Measurements from ENCODE around the gene COL18A1. TPM values are rescaled to one million over a fixed set of nuclear protein-coding genes. Genes with fewer than 3 reads are reported as not detected.
A peak's percentile ranks its signal among the peaks of the same experiment; 100 is the strongest.
"Not testable (repeated sequence)": the region's sequence is repeated elsewhere in the genome, so short reads cannot be mapped to it uniquely, and the experiment has no call there.

The COL18A1 gene
- total RNA-seq, 1 donor from 2014 or later, result 302 TPM

GRCh38 chr21:45362748-45363145 lies 42.2 kb upstream of the COL18A1 start:
- H3K4me3 Mint-ChIP-seq, result no peak overlapping the region
- H3K9me3 Mint-ChIP-seq, result no peaks in the 10 kb centered on the region
- H3K36me3 Mint-ChIP-seq, result no peaks in the 10 kb centered on the region
- H3K4me1 Mint-ChIP-seq, result peaks cover 63% of the 10 kb centered on the region
- H3K27ac Mint-ChIP-seq, result no peak overlapping the region
- DNase-seq (ENCODE audit: low spot score in 2 of 2, unreplicated experiment in 2 of 2), result no peak
- H3K27me3 Mint-ChIP-seq (ENCODE audit: low read depth), result no peaks in the 10 kb centered on the region
- no peak for TF ChIP-seq CTCF (IDR thresholded peaks at IDR 0.05; ENCODE audit: unreplicated experiment)

GRCh38 chr21:45363272-45363671 lies 41.7 kb upstream of the COL18A1 start:
- H3K36me3 Mint-ChIP-seq, result not testable (repeated sequence)

GRCh38 chr21:45363921-45364467 lies 41.0 kb upstream of the COL18A1 start:
- no peak for TF ChIP-seq CTCF (IDR thresholded peaks at IDR 0.05; ENCODE audit: unreplicated experiment)
- no peaks in the 10 kb centered on the region for H3K36me3 Mint-ChIP-seq
- H3K27me3 Mint-ChIP-seq (ENCODE audit: low read depth), result no peaks in the 10 kb centered on the region
- H3K4me1 Mint-ChIP-seq, result peaks cover 54% of the 10 kb centered on the region
- H3K4me3 Mint-ChIP-seq, result peak overlapping the region; percentile 13
- H3K27ac Mint-ChIP-seq, result peak overlapping the region; percentile 85
- no peak for DNase-seq (ENCODE audit: low spot score in 2 of 2, unreplicated experiment in 2 of 2)
- no peaks in the 10 kb centered on the region for H3K9me3 Mint-ChIP-seq

More at GRCh38 chr21:45363272-45363671, 41.7 kb upstream of the COL18A1 start:
- DNase-seq (ENCODE audit: low spot score in 2 of 2, unreplicated experiment in 2 of 2); H3K27me3 Mint-ChIP-seq (ENCODE audit: low read depth); H3K9me3 Mint-ChIP-seq; H3K4me3 Mint-ChIP-seq; H3K27ac Mint-ChIP-seq: not testable (repeated sequence)
- peaks cover 61% of the 10 kb centered on the region for H3K4me1 Mint-ChIP-seq

GRCh38 chr21:45364468-45365185 lies 40.3 kb upstream of the COL18A1 start:
- TF ChIP-seq CTCF (IDR thresholded peaks at IDR 0.05; ENCODE audit: unreplicated experiment), result no peak
- no peaks in the 10 kb centered on the region for H3K27me3 Mint-ChIP-seq (ENCODE audit: low read depth)
- peaks cover 50% of the 10 kb centered on the region for H3K4me1 Mint-ChIP-seq
- H3K4me3 Mint-ChIP-seq, result no peak overlapping the region
- no peaks in the 10 kb centered on the region for H3K36me3 Mint-ChIP-seq
- no peaks in the 10 kb centered on the region for H3K9me3 Mint-ChIP-seq
- H3K27ac Mint-ChIP-seq, result peak overlapping the region; percentile 85
- DNase-seq (ENCODE audit: low spot score in 2 of 2, unreplicated experiment in 2 of 2), result no peak

- no peak for DNase-seq (ENCODE audit: low spot score in 2 of 2, unreplicated experiment in 2 of 2)
- Mint-ChIP-seq H3K4me3 (no peak overlapping the region), H3K9me3 (no peaks in the 10 kb centered on the region), H3K27me3 (ENCODE audit: low read depth) (no peaks in the 10 kb centered on the region), H3K4me1 (peaks cover 47% of the 10 kb centered on the region), H3K36me3 (no peaks in the 10 kb centered on the region), H3K27ac (peak overlapping the region; percentile 79)
- no peak for TF ChIP-seq CTCF (IDR thresholded peaks at IDR 0.05; ENCODE audit: unreplicated experiment)
These were observed 39.8 kb upstream of the COL18A1 start for GRCh38 chr21:45365186-45365607.

GRCh38 chr21:45365608-45366241 lies 39.2 kb upstream of the COL18A1 start:
- DNase-seq (ENCODE audit: low spot score in 2 of 2, unreplicated experiment in 2 of 2), result no peak
- Mint-ChIP-seq H3K27ac (peak overlapping the region; percentile 79), H3K36me3 (no peaks in the 10 kb centered on the region), H3K4me3 (no peak overlapping the region), H3K4me1 (peaks cover 44% of the 10 kb centered on the region), H3K9me3 (no peaks in the 10 kb centered on the region), H3K27me3 (ENCODE audit: low read depth) (no peaks in the 10 kb centered on the region)
- TF ChIP-seq CTCF (IDR thresholded peaks at IDR 0.05; ENCODE audit: unreplicated experiment), result no peak

All from mesothelial cell of epicardium (in vitro differentiated cells).